Thoracic aorta (tissue), 2 donors: ENCODE measurements around the gene SAMD1. TPM values are rescaled to one million over a fixed set of nuclear protein-coding genes. Genes with fewer than 3 reads are reported as not detected.
"Not testable (repeated sequence)": the region's sequence is repeated elsewhere in the genome, so short reads cannot be mapped to it uniquely, and the experiment has no call there.

Experiments
- ATAC-seq: fragments of 150-250 bp; one replicate; pipeline ENCODE4 v1.8.0; 2017; ENCODE audit warnings: low read depth; ENCODE audit not compliant: insufficient number of reproducible peaks, low FRiP score
- DNase-seq: peaks from one replicate; pipeline ENCODE4 v3.0.0-alpha.2; 2020; ENCODE audit warnings: low spot score
- H3K27ac ChIP-seq, 2 donors: fragments of 200-600 bp; sonication (generic); 1 replicate in 1 of 2; 2 replicates in 1 of 2; pipeline ENCODE4 v1.5.1; 2016; ENCODE audit warnings: mild to moderate bottlenecking in 2 of 2, moderate library complexity in 2 of 2
- H3K27me3 ChIP-seq: fragments of 200-600 bp; sonication (generic); replicated peaks from 2 replicates; pipeline ENCODE4 v1.6.0; 2016; ENCODE audit warnings: mild to moderate bottlenecking; ENCODE audit not compliant: insufficient read depth
- H3K36me3 ChIP-seq: fragments of 200-600 bp; sonication (generic); one replicate; pipeline ENCODE4 v1.5.1; 2016
- H3K4me1 ChIP-seq, 2 donors: fragments of 200-600 bp; sonication (generic); 1 replicate in 1 of 2; 2 replicates in 1 of 2; pipeline versions ENCODE4 v1.5.1 to v1.6.0; 2016; ENCODE audit warnings: low read depth in 2 of 2, mild to moderate bottlenecking in 1 of 2; ENCODE audit not compliant: control insufficient read depth in 1 of 2
- H3K4me3 ChIP-seq: fragments of 200-600 bp; sonication (generic); 2 replicates; pipeline ENCODE4 v1.5.1; 2016; ENCODE audit warnings: mild to moderate bottlenecking
- H3K9me3 ChIP-seq: fragments of 200-600 bp; sonication (generic); 2 replicates; pipeline ENCODE4 v1.5.1; 2016
- total RNA-seq, 2 donors: library from RNA; depleted of rRNA; stranded (reverse); fragments of >200 nt; gene quantifications; one replicate each; pipeline versions ENCODE4 v1.1.0 to v1.2.3, GENCODE V29; 2016
- TF ChIP-seq, protein P1 (sequence below): fragments of 200-600 bp; sonication (generic); IDR thresholded peaks from one replicate; pipeline ENCODE4 v1.5.1; 2019; ENCODE audit warnings: antibody characterized with exemption

Gene SAMD1
- total RNA-seq, 2 donors from 2014 or later: 8.9 to 27.5 TPM

DNA sequence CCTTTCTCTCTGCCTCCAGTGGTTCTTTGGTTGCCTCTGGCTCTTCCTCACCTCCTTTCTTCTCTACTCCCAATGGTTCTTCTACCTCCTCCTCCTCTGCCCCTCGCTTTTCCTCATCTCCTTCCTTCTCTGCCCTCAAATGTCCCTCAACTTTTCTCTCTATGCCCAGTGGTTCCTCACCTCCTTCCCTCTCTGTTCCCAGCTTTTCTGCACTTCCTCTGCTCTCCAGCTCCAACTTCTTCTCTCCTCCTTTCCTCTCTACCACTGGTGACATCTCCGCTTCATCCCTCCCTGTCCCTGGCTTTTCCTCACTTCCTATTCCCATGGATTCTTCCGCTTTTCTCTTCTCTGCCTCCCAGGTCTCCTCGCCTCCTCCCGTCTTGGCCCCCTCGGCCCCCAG, 36.5 kb downstream of the SAMD1 start:
- H3K4me3 ChIP-seq: no peak overlapping the region
- ATAC-seq (no peak), DNase-seq (no peak)
- TF ChIP-seq, protein P1, sequence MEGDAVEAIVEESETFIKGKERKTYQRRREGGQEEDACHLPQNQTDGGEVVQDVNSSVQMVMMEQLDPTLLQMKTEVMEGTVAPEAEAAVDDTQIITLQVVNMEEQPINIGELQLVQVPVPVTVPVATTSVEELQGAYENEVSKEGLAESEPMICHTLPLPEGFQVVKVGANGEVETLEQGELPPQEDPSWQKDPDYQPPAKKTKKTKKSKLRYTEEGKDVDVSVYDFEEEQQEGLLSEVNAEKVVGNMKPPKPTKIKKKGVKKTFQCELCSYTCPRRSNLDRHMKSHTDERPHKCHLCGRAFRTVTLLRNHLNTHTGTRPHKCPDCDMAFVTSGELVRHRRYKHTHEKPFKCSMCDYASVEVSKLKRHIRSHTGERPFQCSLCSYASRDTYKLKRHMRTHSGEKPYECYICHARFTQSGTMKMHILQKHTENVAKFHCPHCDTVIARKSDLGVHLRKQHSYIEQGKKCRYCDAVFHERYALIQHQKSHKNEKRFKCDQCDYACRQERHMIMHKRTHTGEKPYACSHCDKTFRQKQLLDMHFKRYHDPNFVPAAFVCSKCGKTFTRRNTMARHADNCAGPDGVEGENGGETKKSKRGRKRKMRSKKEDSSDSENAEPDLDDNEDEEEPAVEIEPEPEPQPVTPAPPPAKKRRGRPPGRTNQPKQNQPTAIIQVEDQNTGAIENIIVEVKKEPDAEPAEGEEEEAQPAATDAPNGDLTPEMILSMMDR: no peak
- H3K9me3 ChIP-seq: no peaks in the 10 kb centered on the region
- H3K36me3 ChIP-seq: no peaks in the 10 kb centered on the region
- no peaks in the 10 kb centered on the region for H3K27me3 ChIP-seq
- peaks cover 0 to 14% of the 10 kb centered on the region in 2 donors for H3K4me1 ChIP-seq
- no peak overlapping the region for H3K27ac ChIP-seq

DNA sequence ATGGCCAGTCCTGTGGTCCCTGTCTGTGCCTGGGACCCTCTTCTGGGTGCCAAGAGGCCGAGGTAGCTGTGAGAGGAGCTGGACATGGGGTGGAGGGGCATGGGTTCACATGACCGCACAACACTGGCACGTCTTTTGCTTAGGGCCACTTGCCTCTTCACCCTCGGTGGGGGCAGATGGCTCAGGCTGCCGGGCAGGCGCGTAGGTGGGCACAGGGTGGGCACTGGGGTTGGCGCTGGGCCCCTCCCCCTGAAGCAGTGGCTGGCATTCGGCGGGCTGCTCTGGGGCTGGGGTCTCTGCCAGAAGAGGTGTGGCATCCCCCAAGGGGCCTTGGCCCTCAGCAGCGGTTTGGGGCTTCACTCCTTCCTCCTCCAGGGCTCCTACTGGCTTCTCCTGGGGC, 37.1 kb downstream of the SAMD1 start:
- Histone ChIP-seq H3K36me3 (no peaks in the 10 kb centered on the region), H3K27me3 (no peaks in the 10 kb centered on the region), H3K27ac (no peak overlapping the region), H3K9me3 (no peaks in the 10 kb centered on the region), H3K4me1 (peaks cover 0 to 8% of the 10 kb centered on the region in 2 donors), H3K4me3 (no peak overlapping the region)
- ATAC-seq (no peak), DNase-seq (no peak)
- TF ChIP-seq, protein P1: no peak

DNA sequence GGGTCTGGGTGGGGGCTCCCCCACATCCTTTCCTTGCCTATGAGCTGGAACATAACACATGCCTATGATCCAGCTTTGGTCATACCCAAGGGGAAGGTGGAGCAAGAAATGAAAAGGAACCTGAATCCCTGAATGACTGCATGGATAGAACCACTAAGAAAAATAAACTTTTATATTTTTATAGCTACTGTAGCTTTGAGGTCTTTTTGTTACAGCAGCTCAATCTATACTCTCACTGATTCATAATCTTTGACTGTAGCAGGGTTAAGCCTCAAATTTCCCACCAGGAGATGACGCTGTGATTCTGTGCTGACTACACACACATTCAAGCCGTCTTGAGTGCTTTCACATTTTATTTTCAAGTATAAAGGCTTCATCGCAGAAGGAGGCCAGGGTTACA, 37.5 kb downstream of the SAMD1 start:
- Histone ChIP-seq H3K9me3 (no peaks in the 10 kb centered on the region), H3K27ac (no peak overlapping the region), H3K36me3 (no peaks in the 10 kb centered on the region), H3K4me1 (peaks cover 0 to 3% of the 10 kb centered on the region in 2 donors), H3K27me3 (no peaks in the 10 kb centered on the region), H3K4me3 (no peak overlapping the region)
- DNase-seq: no peak
- TF ChIP-seq, protein P1: no peak
- no peak for ATAC-seq

DNA sequence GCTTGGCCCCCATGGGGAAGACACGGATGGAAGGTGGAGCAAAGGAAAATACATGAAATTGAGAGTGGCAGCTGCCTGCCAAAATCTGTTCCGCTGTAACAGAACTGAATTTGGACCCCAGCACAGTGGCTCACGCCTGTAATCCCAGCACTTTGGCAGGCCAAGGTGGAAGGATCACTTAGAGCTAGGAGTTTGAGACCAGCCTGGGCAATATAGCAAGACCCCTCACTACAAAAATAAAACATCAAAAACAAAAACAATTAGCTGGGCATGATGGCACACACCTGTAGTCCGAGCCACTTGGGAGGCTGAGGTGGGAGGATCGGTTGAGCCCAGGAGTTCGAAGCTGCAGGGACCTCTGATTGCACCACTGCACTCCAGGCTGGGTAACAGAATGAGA, 38.1 kb downstream of the SAMD1 start:
- Histone ChIP-seq H3K4me1 (no peaks in the 10 kb centered on the region), H3K36me3 (no peaks in the 10 kb centered on the region), H3K27ac (no peak overlapping the region), H3K4me3 (no peak overlapping the region), H3K27me3 (no peaks in the 10 kb centered on the region), H3K9me3 (no peaks in the 10 kb centered on the region)
- TF ChIP-seq, protein P1: no peak
- no peak for ATAC-seq
- DNase-seq: no peak

DNA sequence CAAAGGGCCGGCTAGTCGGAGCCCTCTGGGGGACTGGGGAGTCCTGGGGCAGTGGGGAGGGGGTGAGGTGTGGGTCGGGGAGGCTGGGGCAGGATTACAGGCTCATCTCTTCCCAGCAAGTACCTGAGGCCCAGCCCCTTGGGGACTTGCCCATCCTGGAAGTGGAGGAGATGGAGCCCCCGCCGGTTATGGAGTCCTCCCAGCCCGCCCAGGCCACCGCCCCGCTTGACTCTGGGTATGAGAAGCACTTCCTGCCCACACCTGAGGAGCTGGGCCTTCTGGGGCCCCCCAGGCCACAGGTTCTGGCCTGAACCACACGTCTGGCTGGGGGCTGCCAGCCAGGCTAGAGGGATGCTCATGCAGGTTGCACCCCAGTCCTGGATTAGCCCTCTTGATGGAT, 38.6 kb downstream of the SAMD1 start:
- TF ChIP-seq, protein P1: no peak

DNA sequence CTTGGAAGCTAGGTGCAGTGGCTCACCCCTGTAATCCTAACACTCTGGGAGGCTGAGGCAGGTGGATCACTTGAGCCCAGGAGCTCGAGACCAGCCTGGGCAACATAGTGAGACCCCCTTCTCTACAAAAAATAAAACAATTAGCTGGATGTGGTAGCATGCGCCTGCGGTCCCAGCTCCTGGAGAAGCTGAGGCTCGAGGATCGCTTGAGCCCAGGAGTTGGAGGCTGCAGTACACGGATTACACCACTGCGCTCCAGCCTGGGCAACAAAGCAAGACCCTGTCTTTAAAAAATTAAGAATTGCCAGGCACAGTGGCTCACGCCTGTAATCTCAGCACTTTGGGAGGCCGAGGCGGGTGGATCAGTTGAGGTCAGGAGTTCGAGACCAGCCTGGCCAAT, 39.6 kb downstream of the SAMD1 start:
- DNase-seq, H3K4me1 ChIP-seq, H3K36me3 ChIP-seq, H3K27me3 ChIP-seq, H3K27ac ChIP-seq, H3K4me3 ChIP-seq, ATAC-seq, H3K9me3 ChIP-seq: not testable (repeated sequence)

More for the DNA sequence above, 38.6 kb downstream of the SAMD1 start:
- DNase-seq (no peak), ATAC-seq (no peak)
- Histone ChIP-seq H3K27me3 (no peaks in the 10 kb centered on the region), H3K4me1 (no peaks in the 10 kb centered on the region), H3K4me3 (no peak overlapping the region), H3K27ac (no peak overlapping the region), H3K9me3 (no peaks in the 10 kb centered on the region), H3K36me3 (no peaks in the 10 kb centered on the region)
